GM12892 (cell line): Measurements from ENCODE around the gene SGPP2.

ENCODE experiments used
- POLR2A ChIP-seq: IDR thresholded peaks from 2 replicates; pipeline ENCODE4 v1.6.1; 2011; ENCODE audit warnings: low read depth, low read length, control low read depth
- POLR2AphosphoS5 ChIP-seq: IDR thresholded peaks from 2 replicates; pipeline ENCODE4 v1.6.1; 2011; ENCODE audit warnings: low read depth, low read length, control low read depth
- TAF1 ChIP-seq: IDR thresholded peaks from 2 replicates; pipeline ENCODE4 v1.6.1; 2011; ENCODE audit warnings: low read depth, mild to moderate bottlenecking, control low read depth, low read length, borderline replicate concordance

DNA sequence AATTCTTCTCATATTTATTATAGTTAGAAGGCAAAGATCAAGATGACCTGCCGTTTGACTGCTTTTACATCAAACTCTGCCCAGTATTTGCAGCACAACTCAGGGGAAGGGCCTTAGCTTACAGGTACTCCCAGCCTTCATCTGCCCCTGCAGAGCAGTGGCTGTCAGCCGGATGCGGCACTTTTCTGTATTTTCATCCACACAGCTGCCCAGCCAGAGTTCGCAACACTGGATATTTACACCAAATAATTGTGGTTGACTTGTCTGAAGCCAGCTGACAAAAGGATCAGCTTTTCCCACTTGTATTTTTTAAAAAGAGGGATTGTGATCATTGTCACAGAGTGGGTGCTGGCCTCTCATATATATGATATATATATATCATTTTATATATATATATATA is 136.8 kb downstream of the SGPP2 start:
- no peak for TF ChIP-seq POLR2A
- TF ChIP-seq POLR2AphosphoS5, result no peak
- TF ChIP-seq TAF1, result no peak
